Hepatocyte (in vitro differentiated cells): Measurements from ENCODE around the gene CHST8.

Experiments used
- EZH2 ChIP-seq: fragments of 200-600 bp; sonication (generic); IDR thresholded peaks from 2 replicates; pipeline ENCODE4 v1.6.1; 2016; ENCODE audit warnings: antibody characterized with exemption, mild to moderate bottlenecking, borderline replicate concordance
- TF ChIP-seq, protein P1 (sequence below): fragments of 200-600 bp; sonication (generic); IDR thresholded peaks from 2 replicates; pipeline ENCODE4 v1.5.1; 2016; ENCODE audit warnings: antibody characterized with exemption, mild to moderate bottlenecking; ENCODE audit not compliant: poor library complexity

DNA sequence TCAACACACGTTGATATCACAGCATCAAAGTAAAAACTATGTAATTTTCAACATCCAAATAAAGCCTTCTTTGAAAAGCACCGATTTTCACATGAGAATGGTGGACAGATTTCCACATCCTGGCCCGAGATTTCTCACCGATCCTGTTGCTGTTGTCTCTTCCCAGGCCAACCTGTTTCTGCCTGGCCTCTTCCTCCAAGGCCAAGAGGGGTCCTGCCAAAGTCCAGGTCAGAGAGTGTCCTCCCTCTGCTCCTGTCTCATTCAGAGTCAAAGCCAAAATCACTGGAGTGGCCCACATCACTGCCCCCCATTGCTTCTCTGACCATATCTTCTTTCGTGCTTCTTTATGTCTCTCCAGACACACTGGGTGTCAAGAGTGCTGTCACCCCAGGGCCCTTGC lies 49.5 kb downstream of the CHST8 start:
- TF ChIP-seq, protein P1, sequence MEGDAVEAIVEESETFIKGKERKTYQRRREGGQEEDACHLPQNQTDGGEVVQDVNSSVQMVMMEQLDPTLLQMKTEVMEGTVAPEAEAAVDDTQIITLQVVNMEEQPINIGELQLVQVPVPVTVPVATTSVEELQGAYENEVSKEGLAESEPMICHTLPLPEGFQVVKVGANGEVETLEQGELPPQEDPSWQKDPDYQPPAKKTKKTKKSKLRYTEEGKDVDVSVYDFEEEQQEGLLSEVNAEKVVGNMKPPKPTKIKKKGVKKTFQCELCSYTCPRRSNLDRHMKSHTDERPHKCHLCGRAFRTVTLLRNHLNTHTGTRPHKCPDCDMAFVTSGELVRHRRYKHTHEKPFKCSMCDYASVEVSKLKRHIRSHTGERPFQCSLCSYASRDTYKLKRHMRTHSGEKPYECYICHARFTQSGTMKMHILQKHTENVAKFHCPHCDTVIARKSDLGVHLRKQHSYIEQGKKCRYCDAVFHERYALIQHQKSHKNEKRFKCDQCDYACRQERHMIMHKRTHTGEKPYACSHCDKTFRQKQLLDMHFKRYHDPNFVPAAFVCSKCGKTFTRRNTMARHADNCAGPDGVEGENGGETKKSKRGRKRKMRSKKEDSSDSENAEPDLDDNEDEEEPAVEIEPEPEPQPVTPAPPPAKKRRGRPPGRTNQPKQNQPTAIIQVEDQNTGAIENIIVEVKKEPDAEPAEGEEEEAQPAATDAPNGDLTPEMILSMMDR: no peak
- TF ChIP-seq EZH2: no peak
